Body of pancreas (tissue), 4 donors: ENCODE data around the gene CD47. TPM values are rescaled to one million over a fixed set of nuclear protein-coding genes. Genes with fewer than 3 reads are reported as not detected.

Source experiments
- ATAC-seq: fragments of 150-250 bp; one replicate; pipeline ENCODE4 v1.9.1; 2016
- DNase-seq, 4 donors: peaks; one replicate each; pipeline ENCODE4 v3.0.0-alpha.2; 2019
- H3K27ac ChIP-seq, 4 donors: fragments of 200-600 bp; sonication (generic); 1 replicate in 3 of 4; 2 replicates in 1 of 4; pipeline versions ENCODE4 v1.5.1 to v1.6.1; 2016 to 2019; ENCODE audit warnings: mild to moderate bottlenecking in 1 of 4, mixed read lengths in 1 of 4, moderate library complexity in 1 of 4
- H3K27me3 ChIP-seq, 2 donors: fragments of 200-600 bp; sonication (generic); one replicate each; pipeline ENCODE4 v1.6.0; 2016; ENCODE audit warnings: mild to moderate bottlenecking in 1 of 2
- H3K36me3 ChIP-seq, 2 donors: fragments of 200-600 bp; sonication (generic); replicated peaks in 1 of 2; 2 replicates each; pipeline ENCODE4 v1.5.1; 2016; ENCODE audit warnings: low read depth in 2 of 2; ENCODE audit not compliant: insufficient read depth in 1 of 2
- H3K4me1 ChIP-seq: fragments of 200-600 bp; sonication (generic); one replicate; pipeline ENCODE4 v1.6.0; 2016
- H3K4me3 ChIP-seq, 2 donors: fragments of 200-600 bp; sonication (generic); 1 replicate in 1 of 2; 2 replicates in 1 of 2; pipeline ENCODE4 v1.5.1; 2016 to 2019
- H3K9me3 ChIP-seq, 3 donors: fragments of 200-600 bp; sonication (generic); 1 replicate in 2 of 3; 2 replicates in 1 of 3; pipeline ENCODE4 v1.5.1; 2016
- POLR2A ChIP-seq, 3 donors: fragments of 450-650 bp; IDR thresholded peaks; one replicate each; pipeline ENCODE4 v1.6.1; 2016; ENCODE audit warnings: antibody characterized with exemption in 3 of 3, mild to moderate bottlenecking in 2 of 3
- WGBS, 2 donors: methylation state at CpG; one replicate each; pipeline ENCODE4 v1.1.5; 2017; 5-methylcytosine and 5-hydroxymethylcytosine counted together
- intact Hi-C: fragments of 100-400 bp; cut with DNase I; formaldehyde crosslinking; loops from one replicate; pipeline ENCODE4 v1.15.1; 2023
- total RNA-seq, 2 donors: library from RNA; depleted of rRNA; stranded (reverse); fragments of >200 nt; gene quantifications; one replicate each; pipeline ENCODE4 v1.1.0, GENCODE V29; 2016
- TF ChIP-seq, protein P1 (sequence below), 7 experiments: fragments of 450-650 bp in 4 of 7; fragments of 200-600 bp in 3 of 7; sonication (generic) in 3 of 7; IDR thresholded peaks; one replicate each; pipeline ENCODE4 v1.5.1; 2016 to 2019; ENCODE audit warnings: antibody characterized with exemption in 7 of 7

CD47 gene
- total RNA-seq, 2 donors from 2014 or later: 34.3 to 51.1 TPM

DNA sequence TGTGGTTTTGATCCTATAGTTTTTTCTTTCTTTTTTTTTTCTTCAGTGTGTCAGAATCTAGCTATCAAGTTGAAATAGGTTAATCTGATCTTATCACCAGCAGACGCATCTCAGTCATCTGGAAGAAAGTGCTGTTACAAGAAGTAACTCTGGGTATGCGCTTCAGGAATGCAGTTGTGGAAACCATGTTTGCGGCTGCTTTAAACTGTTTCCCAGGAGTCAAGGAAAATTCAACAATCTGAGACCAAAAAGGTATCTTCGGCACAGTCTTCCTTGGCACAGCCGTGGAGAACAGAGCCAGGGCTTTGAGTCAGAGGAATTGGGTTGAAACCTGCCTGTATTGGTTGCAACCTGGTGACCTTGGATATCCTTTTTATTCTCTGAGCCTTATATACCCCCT, 59.9 kb downstream of the CD47 start:
- no peak for DNase-seq
- no peak for TF ChIP-seq POLR2A (IDR thresholded peaks at IDR 0.05)
- TF ChIP-seq, protein P1, sequence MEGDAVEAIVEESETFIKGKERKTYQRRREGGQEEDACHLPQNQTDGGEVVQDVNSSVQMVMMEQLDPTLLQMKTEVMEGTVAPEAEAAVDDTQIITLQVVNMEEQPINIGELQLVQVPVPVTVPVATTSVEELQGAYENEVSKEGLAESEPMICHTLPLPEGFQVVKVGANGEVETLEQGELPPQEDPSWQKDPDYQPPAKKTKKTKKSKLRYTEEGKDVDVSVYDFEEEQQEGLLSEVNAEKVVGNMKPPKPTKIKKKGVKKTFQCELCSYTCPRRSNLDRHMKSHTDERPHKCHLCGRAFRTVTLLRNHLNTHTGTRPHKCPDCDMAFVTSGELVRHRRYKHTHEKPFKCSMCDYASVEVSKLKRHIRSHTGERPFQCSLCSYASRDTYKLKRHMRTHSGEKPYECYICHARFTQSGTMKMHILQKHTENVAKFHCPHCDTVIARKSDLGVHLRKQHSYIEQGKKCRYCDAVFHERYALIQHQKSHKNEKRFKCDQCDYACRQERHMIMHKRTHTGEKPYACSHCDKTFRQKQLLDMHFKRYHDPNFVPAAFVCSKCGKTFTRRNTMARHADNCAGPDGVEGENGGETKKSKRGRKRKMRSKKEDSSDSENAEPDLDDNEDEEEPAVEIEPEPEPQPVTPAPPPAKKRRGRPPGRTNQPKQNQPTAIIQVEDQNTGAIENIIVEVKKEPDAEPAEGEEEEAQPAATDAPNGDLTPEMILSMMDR (IDR thresholded peaks at IDR 0.05): no peak
- Histone ChIP-seq H3K4me1 (no peaks in the 10 kb centered on the region), H3K27me3 (no peaks in the 10 kb centered on the region), H3K9me3 (no peaks in the 10 kb centered on the region), H3K4me3 (no peak overlapping the region), H3K36me3 (no peaks in the 10 kb centered on the region), H3K27ac (no peak overlapping the region)
- WGBS, 2 donors: 80 to 87% methylated on average over 5 of the region's 5 CpGs
- intact Hi-C loops: no loop called here
- ATAC-seq: no peak

GRCh38 chr3:108029466-108029865, 61.4 kb downstream of the CD47 start:
- no peak overlapping the region for H3K4me3 ChIP-seq
- no peaks in the 10 kb centered on the region for H3K9me3 ChIP-seq
- H3K27ac ChIP-seq: no peak overlapping the region
- 57 to 75% methylated on average over 1 of the region's 1 CpG for WGBS, 2 donors
- TF ChIP-seq POLR2A (IDR thresholded peaks at IDR 0.05): no peak
- TF ChIP-seq, protein P1 (IDR thresholded peaks at IDR 0.05): no peak
- ATAC-seq (no peak), DNase-seq (no peak)
- no peaks in the 10 kb centered on the region for H3K36me3 ChIP-seq
- intact Hi-C loops: no loop called here
- no peaks in the 10 kb centered on the region for H3K27me3 ChIP-seq
- no peaks in the 10 kb centered on the region for H3K4me1 ChIP-seq

DNA sequence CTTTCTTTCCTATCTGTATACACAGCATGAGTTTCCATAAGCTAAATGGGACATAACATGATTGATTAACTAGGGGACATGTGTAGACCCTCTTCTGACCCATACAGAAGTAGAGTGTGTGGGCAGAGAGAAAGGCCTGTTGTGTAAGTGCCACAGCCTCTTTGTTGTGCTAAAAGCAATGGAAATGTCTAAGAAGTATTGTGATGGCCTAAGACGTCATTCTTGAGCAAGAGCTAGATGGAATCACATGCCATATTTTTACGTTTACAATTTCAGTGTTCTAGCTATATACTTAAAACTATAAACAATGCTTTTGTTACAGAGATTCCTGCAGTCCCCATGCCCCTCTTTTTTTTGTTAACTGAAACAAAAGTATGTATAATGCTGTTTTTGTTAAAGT, 61.9 kb downstream of the CD47 start:
- DNase-seq (no peak), ATAC-seq (no peak)
- Histone ChIP-seq H3K27me3 (no peaks in the 10 kb centered on the region), H3K9me3 (no peaks in the 10 kb centered on the region), H3K4me3 (no peak overlapping the region), H3K4me1 (no peaks in the 10 kb centered on the region), H3K36me3 (no peaks in the 10 kb centered on the region), H3K27ac (no peak overlapping the region)
- 72 to 88% methylated on average over 2 of the region's 2 CpGs for WGBS, 2 donors
- TF ChIP-seq, protein P1 (IDR thresholded peaks at IDR 0.05): no peak
- TF ChIP-seq POLR2A (IDR thresholded peaks at IDR 0.05): no peak
- intact Hi-C loops: no loop called here

GRCh38 chr3:108025177-108025576, 65.7 kb downstream of the CD47 start:
- 80 to 82% methylated on average over 3 of the region's 3 CpGs for WGBS, 2 donors
- no peak for TF ChIP-seq POLR2A (IDR thresholded peaks at IDR 0.05)
- TF ChIP-seq, protein P1 (IDR thresholded peaks at IDR 0.05): no peak
- Histone ChIP-seq H3K4me3 (no peak overlapping the region), H3K27me3 (no peaks in the 10 kb centered on the region), H3K4me1 (no peaks in the 10 kb centered on the region), H3K36me3 (no peaks in the 10 kb centered on the region), H3K9me3 (no peaks in the 10 kb centered on the region), H3K27ac (no peak overlapping the region)
- DNase-seq: no peak
- intact Hi-C loops: no loop called here
- ATAC-seq: no peak

- H3K27ac ChIP-seq: no peak overlapping the region
- ATAC-seq: peak; percentile 12
- H3K4me1 ChIP-seq: no peaks in the 10 kb centered on the region
- no peaks in the 10 kb centered on the region for H3K27me3 ChIP-seq
- no peaks in the 10 kb centered on the region for H3K36me3 ChIP-seq
- no peak overlapping the region for H3K4me3 ChIP-seq
- TF ChIP-seq POLR2A (IDR thresholded peaks at IDR 0.05): no peak
- TF ChIP-seq, protein P1 (IDR thresholded peaks at IDR 0.05): no peak
- no peak for DNase-seq
- WGBS, 2 donors: 70 to 84% methylated on average over 6 of the region's 6 CpGs
- H3K9me3 ChIP-seq: no peaks in the 10 kb centered on the region
- intact Hi-C loops: no loop called here
These were observed 66.5 kb downstream of the CD47 start for GRCh38 chr3:108024146-108024850.
